ENCODE results near the gene ARHGEF3. TPM values are rescaled to one million over a fixed set of nuclear protein-coding genes. Genes with fewer than 3 reads are reported as not detected.

The ARHGEF3 gene
- total RNA-seq, 1 donor from 2014 or later, result 6.9 TPM

DNA sequence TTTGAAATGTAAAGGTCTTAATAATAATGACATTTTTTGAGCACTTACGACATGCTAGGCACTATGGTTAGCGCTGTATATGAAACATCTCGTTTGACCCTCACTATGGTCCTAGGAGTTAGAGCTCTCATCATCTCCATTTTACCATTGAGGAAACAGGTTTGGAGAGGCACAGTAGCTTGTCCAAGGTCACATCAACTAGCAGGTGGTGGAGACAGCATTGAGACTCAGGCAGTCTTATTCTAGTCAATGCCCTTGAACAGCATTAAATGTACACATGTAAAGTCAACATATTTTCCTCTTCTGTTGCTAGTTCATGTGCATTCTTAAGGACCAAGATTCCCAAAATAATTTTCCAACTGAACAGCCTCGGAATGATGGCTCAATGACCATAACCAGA is 4.8 kb downstream of the ARHGEF3 start:
- TF ChIP-seq CTCF (IDR thresholded peaks at IDR 0.05), result no peak
- no peak for DNase-seq (ENCODE audit: low spot score)
- Mint-ChIP-seq H3K36me3 (ENCODE audit: low read depth) (no peaks in the 10 kb centered on the region), H3K27ac (ENCODE audit: unreplicated experiment) (no peak overlapping the region), H3K4me3 (ENCODE audit: unreplicated experiment) (no peak overlapping the region), H3K27me3 (ENCODE audit: low read depth) (no peaks in the 10 kb centered on the region), H3K9me3 (ENCODE audit: low read depth) (no peaks in the 10 kb centered on the region), H3K4me1 (ENCODE audit: low read depth) (peaks cover 14% of the 10 kb centered on the region)

- H3K36me3 Mint-ChIP-seq (ENCODE audit: low read depth), result no peaks in the 10 kb centered on the region
- peaks cover 10% of the 10 kb centered on the region for H3K4me1 Mint-ChIP-seq (ENCODE audit: low read depth)
- H3K27ac Mint-ChIP-seq (ENCODE audit: unreplicated experiment), result no peak overlapping the region
- no peak for DNase-seq (ENCODE audit: low spot score)
- H3K9me3 Mint-ChIP-seq (ENCODE audit: low read depth), result no peaks in the 10 kb centered on the region
- H3K27me3 Mint-ChIP-seq (ENCODE audit: low read depth), result no peaks in the 10 kb centered on the region
- no peak overlapping the region for H3K4me3 Mint-ChIP-seq (ENCODE audit: unreplicated experiment)
- no peak for TF ChIP-seq CTCF (IDR thresholded peaks at IDR 0.05)
Measured at GRCh38 chr3:56796202-56796601, 5.5 kb downstream of the ARHGEF3 start.

DNA sequence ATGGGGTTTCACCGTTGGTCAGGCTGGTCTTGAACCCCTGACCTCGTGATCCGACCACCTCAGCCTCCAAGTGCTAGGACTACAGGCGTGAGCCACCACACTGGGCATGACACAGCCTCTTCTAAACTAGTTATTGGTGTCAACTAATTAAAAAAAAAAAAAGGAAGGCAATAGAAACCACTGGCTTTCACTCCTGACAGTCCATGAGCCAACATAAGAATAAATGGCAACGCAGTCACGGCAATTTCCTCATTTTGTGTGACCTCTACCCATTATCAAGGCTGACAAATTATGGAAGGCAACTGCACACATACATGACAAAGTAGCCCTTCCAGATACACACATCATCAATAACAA is 5.9 kb downstream of the ARHGEF3 start:
- TF ChIP-seq CTCF (IDR thresholded peaks at IDR 0.05), result no peak
- Mint-ChIP-seq H3K27ac (ENCODE audit: unreplicated experiment) (no peak overlapping the region), H3K36me3 (ENCODE audit: low read depth) (no peaks in the 10 kb centered on the region), H3K27me3 (ENCODE audit: low read depth) (no peaks in the 10 kb centered on the region), H3K9me3 (ENCODE audit: low read depth) (no peaks in the 10 kb centered on the region), H3K4me1 (ENCODE audit: low read depth) (peaks cover 6% of the 10 kb centered on the region), H3K4me3 (ENCODE audit: unreplicated experiment) (no peak overlapping the region)
- no peak for DNase-seq (ENCODE audit: low spot score)

GRCh38 chr3:56795097-56795828 is 6.5 kb downstream of the ARHGEF3 start:
- H3K9me3 Mint-ChIP-seq (ENCODE audit: low read depth), result no peaks in the 10 kb centered on the region
- H3K27ac Mint-ChIP-seq (ENCODE audit: unreplicated experiment), result no peak overlapping the region
- H3K4me3 Mint-ChIP-seq (ENCODE audit: unreplicated experiment), result no peak overlapping the region
- H3K4me1 Mint-ChIP-seq (ENCODE audit: low read depth), result peaks cover under 1% of the 10 kb centered on the region
- DNase-seq (ENCODE audit: low spot score), result no peak
- TF ChIP-seq CTCF (IDR thresholded peaks at IDR 0.05), result no peak
- no peaks in the 10 kb centered on the region for H3K36me3 Mint-ChIP-seq (ENCODE audit: low read depth)
- peaks cover 3% of the 10 kb centered on the region for H3K27me3 Mint-ChIP-seq (ENCODE audit: low read depth)

DNA sequence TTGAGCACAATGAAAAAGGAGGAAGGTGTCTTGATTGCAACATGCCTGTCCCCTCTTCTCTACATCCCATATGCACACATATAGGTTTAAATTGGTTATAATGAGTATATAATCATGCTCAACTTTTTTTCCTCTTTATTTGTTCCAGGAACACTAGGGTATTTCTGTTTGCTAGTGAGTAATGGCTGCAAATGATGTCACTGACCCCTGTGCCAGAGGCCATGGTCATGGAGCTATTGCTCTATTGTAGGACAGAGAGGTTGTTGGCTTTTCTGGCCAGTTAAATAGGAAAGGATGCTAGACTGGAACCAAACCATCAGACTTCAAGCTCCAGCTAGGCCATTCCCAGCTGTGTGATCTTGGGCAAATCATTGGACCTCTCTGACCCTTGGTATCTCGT is 9.6 kb downstream of the ARHGEF3 start:
- Mint-ChIP-seq H3K4me3 (ENCODE audit: unreplicated experiment) (no peak overlapping the region), H3K36me3 (ENCODE audit: low read depth) (no peaks in the 10 kb centered on the region), H3K9me3 (ENCODE audit: low read depth) (no peaks in the 10 kb centered on the region), H3K4me1 (ENCODE audit: low read depth) (no peaks in the 10 kb centered on the region), H3K27me3 (ENCODE audit: low read depth) (peaks cover 9% of the 10 kb centered on the region), H3K27ac (ENCODE audit: unreplicated experiment) (no peak overlapping the region)
- DNase-seq (ENCODE audit: low spot score), result no peak
- no peak for TF ChIP-seq CTCF (IDR thresholded peaks at IDR 0.05)
